SU-DHL-6 (cell line): ENCODE data around the gene CLIP2.
"Not testable (repeated sequence)": the region's sequence is repeated elsewhere in the genome, so short reads cannot be mapped to it uniquely, and the experiment has no call there.

Source experiments
- H2AFZ ChIP-seq: fragments of 200-600 bp; sonication (generic); 2 replicates; pipeline ENCODE4 v1.6.1; 2014; ENCODE audit warnings: low read depth, mild to moderate bottlenecking, moderate library complexity, mixed read lengths, antibody characterized with exemption, low read length; ENCODE audit not compliant: severe bottlenecking
- H3F3A ChIP-seq: fragments of 200-600 bp; shearing (Covaris generic); 2 replicates; pipeline ENCODE4 v1.6.0; 2016; ENCODE audit warnings: antibody characterized with exemption, mild to moderate bottlenecking; ENCODE audit not compliant: insufficient read depth
- H3K27ac ChIP-seq: fragments of 200-600 bp; sonication (generic); 2 replicates; pipeline ENCODE4 v1.5.1; 2016; ENCODE audit warnings: low read depth, mild to moderate bottlenecking, low read length, moderate library complexity, mixed read lengths
- H3K27me3 ChIP-seq: fragments of 200-600 bp; sonication (generic), shearing (Covaris generic); 2 replicates; pipeline ENCODE4 v1.6.0; 2014; ENCODE audit warnings: mild to moderate bottlenecking, low read length
- H3K36me3 ChIP-seq: fragments of 200-600 bp; sonication (generic); 2 replicates; pipeline ENCODE4 v1.6.1; 2014; ENCODE audit warnings: mild to moderate bottlenecking, low read length, mixed read lengths
- H3K4me2 ChIP-seq: fragments of 300-600, 200-600 bp; shearing (Covaris generic), sonication (generic); 2 replicates; pipeline ENCODE4 v1.6.0; 2014; ENCODE audit warnings: low read length, low read depth, mild to moderate bottlenecking; ENCODE audit not compliant: poor library complexity, severe bottlenecking
- H3K4me3 ChIP-seq: fragments of 200-600 bp; sonication (generic); 2 replicates; pipeline ENCODE4 v1.5.1; 2014; ENCODE audit warnings: antibody characterized with exemption, low read length, mild to moderate bottlenecking, mixed read lengths; ENCODE audit not compliant: insufficient read depth, poor library complexity, severe bottlenecking
- H3K79me2 ChIP-seq: fragments of 200-600 bp; sonication (generic); 2 replicates; pipeline ENCODE4 v1.6.1; 2014; ENCODE audit warnings: mild to moderate bottlenecking, low read length, moderate library complexity; ENCODE audit not compliant: insufficient read depth
- H3K9ac ChIP-seq: fragments of 200-600 bp; sonication (generic); 2 replicates; pipeline ENCODE4 v1.7.0; 2014; ENCODE audit warnings: mild to moderate bottlenecking, low read length
- H3K9me2 ChIP-seq: fragments of 200-600 bp; sonication (generic); replicated peaks from 2 replicates; pipeline ENCODE4 v1.6.1; 2014; ENCODE audit warnings: low read length; ENCODE audit not compliant: insufficient read depth
- H3K9me3 ChIP-seq: fragments of 200-600 bp; sonication (generic); 2 replicates; pipeline ENCODE4 v1.6.1; 2014; ENCODE audit warnings: low read length, mixed read lengths; ENCODE audit not compliant: insufficient read depth
- H4K20me1 ChIP-seq: fragments of 200-600 bp; sonication (generic); 2 replicates; pipeline ENCODE4 v1.6.1; 2014; ENCODE audit warnings: low read depth, mild to moderate bottlenecking, antibody characterized with exemption, low read length, moderate library complexity, mixed read lengths
- EZH2phosphoT487 ChIP-seq: fragments of 200-600 bp; sonication (generic), shearing (Covaris generic); conservative IDR thresholded peaks from 2 replicates; pipeline ENCODE4 v1.6.1; 2018; ENCODE audit warnings: mild to moderate bottlenecking, antibody characterized with exemption, low read length, moderate library complexity, mixed read lengths
- TF ChIP-seq, protein P1 (sequence below): fragments of 200-600 bp; sonication (generic); IDR thresholded peaks from one replicate; pipeline ENCODE4 v1.5.1; 2017; ENCODE audit warnings: antibody characterized with exemption, mild to moderate bottlenecking, low read length, moderate library complexity; ENCODE audit not compliant: insufficient read depth, poor library complexity, severe bottlenecking

CLIP2 gene

DNA sequence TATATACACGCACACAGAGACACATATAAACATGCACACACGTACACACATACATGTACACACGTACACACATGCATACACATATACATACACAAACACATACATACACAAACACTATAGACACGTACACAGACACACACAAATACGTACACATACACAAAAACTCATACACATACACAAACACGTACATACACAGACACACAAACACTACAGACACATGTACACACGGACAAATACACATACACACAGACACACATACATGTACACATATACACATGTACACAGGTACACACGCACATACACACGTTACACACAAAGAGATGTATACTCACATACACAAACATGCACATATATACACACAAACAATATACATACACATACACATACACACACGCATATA is 129.3 kb downstream of the CLIP2 start:
- Histone ChIP-seq H3K27ac (no peak overlapping the region), H3K9ac (no peak overlapping the region), H3K9me3 (no peaks in the 10 kb centered on the region), H3K79me2 (no peaks in the 10 kb centered on the region), H3K9me2 (no peaks in the 10 kb centered on the region), H3K27me3 (no peaks in the 10 kb centered on the region), H3K4me2 (no peak overlapping the region), H3F3A (no peaks in the 10 kb centered on the region), H2AFZ (no peak overlapping the region), H3K36me3 (no peaks in the 10 kb centered on the region), H4K20me1 (no peaks in the 10 kb centered on the region), H3K4me3 (no peak overlapping the region)
- TF ChIP-seq EZH2phosphoT487: no peak
- TF ChIP-seq, protein P1, sequence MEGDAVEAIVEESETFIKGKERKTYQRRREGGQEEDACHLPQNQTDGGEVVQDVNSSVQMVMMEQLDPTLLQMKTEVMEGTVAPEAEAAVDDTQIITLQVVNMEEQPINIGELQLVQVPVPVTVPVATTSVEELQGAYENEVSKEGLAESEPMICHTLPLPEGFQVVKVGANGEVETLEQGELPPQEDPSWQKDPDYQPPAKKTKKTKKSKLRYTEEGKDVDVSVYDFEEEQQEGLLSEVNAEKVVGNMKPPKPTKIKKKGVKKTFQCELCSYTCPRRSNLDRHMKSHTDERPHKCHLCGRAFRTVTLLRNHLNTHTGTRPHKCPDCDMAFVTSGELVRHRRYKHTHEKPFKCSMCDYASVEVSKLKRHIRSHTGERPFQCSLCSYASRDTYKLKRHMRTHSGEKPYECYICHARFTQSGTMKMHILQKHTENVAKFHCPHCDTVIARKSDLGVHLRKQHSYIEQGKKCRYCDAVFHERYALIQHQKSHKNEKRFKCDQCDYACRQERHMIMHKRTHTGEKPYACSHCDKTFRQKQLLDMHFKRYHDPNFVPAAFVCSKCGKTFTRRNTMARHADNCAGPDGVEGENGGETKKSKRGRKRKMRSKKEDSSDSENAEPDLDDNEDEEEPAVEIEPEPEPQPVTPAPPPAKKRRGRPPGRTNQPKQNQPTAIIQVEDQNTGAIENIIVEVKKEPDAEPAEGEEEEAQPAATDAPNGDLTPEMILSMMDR: no peak

DNA sequence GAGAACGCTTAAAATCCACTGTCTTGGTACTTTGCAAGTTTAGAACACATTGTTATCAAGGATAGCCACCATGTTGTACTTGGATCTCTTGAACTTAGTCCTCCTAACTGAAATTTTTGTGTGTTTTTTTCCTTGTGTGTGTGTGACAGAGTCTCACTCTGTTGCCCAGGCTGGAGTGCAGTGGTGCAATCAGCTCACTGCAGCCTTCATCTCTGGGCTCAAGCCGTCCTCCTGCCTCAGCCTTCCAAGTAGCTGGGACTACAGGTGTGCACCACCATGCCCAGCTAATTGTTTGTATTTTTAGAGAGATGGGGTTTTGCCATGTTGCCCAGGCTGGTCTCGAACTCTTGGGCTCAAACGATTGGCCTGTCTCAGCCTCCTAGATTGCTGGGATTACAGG is 130.0 kb downstream of the CLIP2 start:
- not testable (repeated sequence) for H2AFZ ChIP-seq, H3K9me3 ChIP-seq, H3K4me2 ChIP-seq, H3K9me2 ChIP-seq, H3K79me2 ChIP-seq, H3K36me3 ChIP-seq, H3K4me3 ChIP-seq, H4K20me1 ChIP-seq, H3K9ac ChIP-seq, H3K27me3 ChIP-seq, H3F3A ChIP-seq, H3K27ac ChIP-seq

DNA sequence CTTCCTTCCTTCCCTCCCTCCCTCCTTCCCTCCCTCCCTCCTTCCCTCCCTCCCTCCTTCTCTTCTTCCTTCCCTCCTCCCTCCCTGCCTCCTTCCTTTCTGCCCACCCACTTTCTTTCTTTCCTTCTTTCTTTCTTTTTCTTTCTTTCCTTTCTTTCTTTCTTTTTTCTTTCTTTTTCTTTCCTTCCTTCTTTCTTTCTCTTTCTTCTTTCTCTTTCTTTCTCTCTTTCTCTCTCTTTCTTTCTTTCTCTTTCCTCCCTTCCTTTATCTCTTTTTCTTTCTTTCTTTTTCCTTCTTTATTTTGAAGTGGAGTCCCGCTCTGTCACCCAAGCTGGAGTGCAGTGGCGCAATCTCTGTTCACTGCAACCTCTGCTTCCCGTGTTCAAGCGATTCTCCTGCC is 130.8 kb downstream of the CLIP2 start:
- Histone ChIP-seq H2AFZ (no peak overlapping the region), H3K27me3 (no peaks in the 10 kb centered on the region), H3F3A (no peaks in the 10 kb centered on the region), H3K36me3 (no peaks in the 10 kb centered on the region), H3K9me3 (no peaks in the 10 kb centered on the region), H3K4me3 (no peak overlapping the region), H3K27ac (no peak overlapping the region), H3K79me2 (no peaks in the 10 kb centered on the region), H3K9ac (no peak overlapping the region), H4K20me1 (no peaks in the 10 kb centered on the region), H3K9me2 (no peaks in the 10 kb centered on the region), H3K4me2 (no peak overlapping the region)
- TF ChIP-seq EZH2phosphoT487: no peak
- TF ChIP-seq, protein P1: no peak

DNA sequence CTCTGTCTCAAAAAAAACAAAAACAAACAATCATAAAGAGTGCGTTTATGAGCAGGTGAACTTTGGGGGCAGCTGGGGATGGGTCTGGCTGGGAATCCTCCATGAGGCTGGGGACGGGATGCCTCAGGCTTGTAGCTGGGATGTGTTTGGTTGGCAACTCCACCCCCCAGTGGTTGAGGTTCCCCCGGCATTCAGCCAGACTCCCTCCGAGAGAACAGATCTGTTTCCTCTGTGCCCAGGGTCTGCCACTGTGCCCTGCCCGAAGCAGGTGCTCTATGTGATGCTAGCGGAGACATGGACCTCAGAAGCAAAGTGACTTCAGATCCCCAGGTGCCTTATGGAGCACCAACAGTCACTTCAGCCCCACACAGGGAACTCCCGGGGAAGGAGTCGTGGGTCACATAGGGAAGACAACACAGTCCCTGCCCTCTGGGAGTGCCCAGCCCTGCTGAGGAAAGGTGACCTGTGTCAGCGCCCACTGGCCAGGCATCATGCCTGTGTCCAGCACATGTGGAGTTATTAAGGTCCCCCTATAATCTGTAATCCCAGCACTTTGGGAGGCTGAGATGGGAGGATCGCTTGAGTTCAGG is 135.2 kb downstream of the CLIP2 start:
- Histone ChIP-seq H3K79me2 (no peaks in the 10 kb centered on the region), H2AFZ (no peak overlapping the region), H3K27me3 (no peaks in the 10 kb centered on the region), H3K9me3 (no peaks in the 10 kb centered on the region), H3K4me2 (no peak overlapping the region), H3K27ac (no peak overlapping the region), H3K9ac (no peak overlapping the region), H4K20me1 (no peaks in the 10 kb centered on the region), H3F3A (no peaks in the 10 kb centered on the region), H3K9me2 (no peaks in the 10 kb centered on the region), H3K4me3 (no peak overlapping the region), H3K36me3 (no peaks in the 10 kb centered on the region)
- TF ChIP-seq EZH2phosphoT487: no peak
- TF ChIP-seq, protein P1: no peak
